ENCODE results near the gene CELSR1. TPM values are rescaled to one million over a fixed set of nuclear protein-coding genes. Genes with fewer than 3 reads are reported as not detected.
"Not testable (repeated sequence)": the region's sequence is repeated elsewhere in the genome, so short reads cannot be mapped to it uniquely, and the experiment has no call there.

The CELSR1 gene
- total RNA-seq, 4 donors from 2014 or later, result 18.4 to 56.0 (median 31.0) TPM

- 83 to 96% methylated on average over 4 of the region's 4 CpGs for WGBS, 2 donors
- intact Hi-C loops (cut with DNase I), result no loop called here
- DNase-seq, result no peak
These were observed 131.5 kb downstream of the CELSR1 start for GRCh38 chr22:46405901-46406300.

GRCh38 chr22:46403880-46404279, 133.5 kb downstream of the CELSR1 start:
- H3K36me3 ChIP-seq; DNase-seq; intact Hi-C loops (cut with DNase I); H3K27ac ChIP-seq; H3K27me3 ChIP-seq; H3K9me3 ChIP-seq; H3K4me3 ChIP-seq (replicated peaks in 1 of 3): not testable (repeated sequence)
- 91% methylated on average over 7 of the region's 7 CpGs for WGBS, 2 donors
- peaks cover 8 to 14% of the 10 kb centered on the region in 2 donors for H3K4me1 ChIP-seq

More at GRCh38 chr22:46405901-46406300, 131.5 kb downstream of the CELSR1 start:
- no peak overlapping the region for H3K4me3 ChIP-seq (replicated peaks in 1 of 3)
- no peak overlapping the region for H3K27ac ChIP-seq
- H3K4me1 ChIP-seq, result peaks cover 7 to 11% of the 10 kb centered on the region in 2 donors
- peaks cover 0 to 10% of the 10 kb centered on the region in 2 donors for H3K36me3 ChIP-seq
- no peaks in the 10 kb centered on the region for H3K27me3 ChIP-seq
- H3K9me3 ChIP-seq, result no peaks in the 10 kb centered on the region
- TF ChIP-seq CTCF (IDR thresholded peaks at IDR 0.05) (no peak), POLR2A (IDR thresholded peaks at IDR 0.05) (no peak)

GRCh38 chr22:46402505-46402904, 134.9 kb downstream of the CELSR1 start:
- no peaks in the 10 kb centered on the region for H3K9me3 ChIP-seq
- H3K4me1 ChIP-seq, result peaks cover 8 to 14% of the 10 kb centered on the region in 2 donors
- no peak overlapping the region for H3K27ac ChIP-seq
- intact Hi-C loops (cut with DNase I), result no loop called here
- WGBS, 2 donors, result 80 to 86% methylated on average over 2 of the region's 2 CpGs
- no peaks in the 10 kb centered on the region for H3K27me3 ChIP-seq
- no peak overlapping the region for H3K4me3 ChIP-seq (replicated peaks in 1 of 3)
- DNase-seq, result no peak
- no peak for TF ChIP-seq POLR2A (IDR thresholded peaks at IDR 0.05)
- no peak for TF ChIP-seq CTCF (IDR thresholded peaks at IDR 0.05)
- H3K36me3 ChIP-seq, result peaks cover 0 to 9% of the 10 kb centered on the region in 2 donors

GRCh38 chr22:46401370-46401769, 136.1 kb downstream of the CELSR1 start:
- DNase-seq, result peak; percentile 70 to 85
- TF ChIP-seq POLR2A (IDR thresholded peaks at IDR 0.05) (no peak), CTCF (IDR thresholded peaks at IDR 0.05) (no peak)
- intact Hi-C loops (cut with DNase I), result no loop called here
- peaks cover 8 to 14% of the 10 kb centered on the region in 2 donors for H3K4me1 ChIP-seq
- H3K27ac ChIP-seq, result peak overlapping the region in 2 of 3 donors; percentile 36 to 55
- WGBS, 2 donors, result 32 to 60% methylated on average over 8 to 10 of the region's 10 CpGs
- H3K36me3 ChIP-seq, result peaks cover 0 to 9% of the 10 kb centered on the region in 2 donors
- H3K9me3 ChIP-seq, result no peaks in the 10 kb centered on the region
- no peak overlapping the region for H3K4me3 ChIP-seq (replicated peaks in 1 of 3)
- no peaks in the 10 kb centered on the region for H3K27me3 ChIP-seq

- H3K27me3 ChIP-seq, result no peaks in the 10 kb centered on the region
- peaks cover 0 to 12% of the 10 kb centered on the region in 2 donors for H3K36me3 ChIP-seq
- TF ChIP-seq CTCF (IDR thresholded peaks at IDR 0.05) (no peak), POLR2A (IDR thresholded peaks at IDR 0.05) (no peak)
- H3K27ac ChIP-seq, result no peak overlapping the region
- H3K4me3 ChIP-seq (replicated peaks in 1 of 3), result no peak overlapping the region
- DNase-seq, result no peak
- H3K9me3 ChIP-seq, result no peaks in the 10 kb centered on the region
- intact Hi-C loops (cut with DNase I), result no loop called here
- peaks cover 8 to 14% of the 10 kb centered on the region in 2 donors for H3K4me1 ChIP-seq
- WGBS, 2 donors, result 88 to 89% methylated on average over 9 to 16 of the region's 16 CpGs
These were observed 138.0 kb downstream of the CELSR1 start for GRCh38 chr22:46399251-46400024.

All from thyroid gland (tissue), 4 donors.